ENCODE results near the gene MKRN2. TPM values are rescaled to one million over a fixed set of nuclear protein-coding genes. Genes with fewer than 3 reads are reported as not detected.

Gene MKRN2
- total and polyA plus RNA-seq, 2 donors (not counting 3 experiments of a cell fraction or from before 2014, with no cell fraction given) = 27.3 to 29.9 TPM

GRCh38 chr3:12593473-12593872, 36.6 kb downstream of the MKRN2 start:
- CTCF ChIA-PET = no interaction called here
- no TSS peak for BruUV-seq (replicated peaks)
- Histone ChIP-seq H3K27me3 (ENCODE audit: control insufficient read depth in 2 of 2, insufficient read depth in 2 of 2, low read length in 2 of 2) (no peaks in the 10 kb centered on the region), H3K36me3 (ENCODE audit: control insufficient read depth in 2 of 2, extremely low read depth in 1 of 2, insufficient read depth in 2 of 2, low read length in 2 of 2) (peaks cover 14 to 28% of the 10 kb centered on the region in 2 experiments), H3K79me2 (ENCODE audit: control insufficient read depth, insufficient read depth, low read length) (no peaks in the 10 kb centered on the region), H4K20me1 (replicated peaks; ENCODE audit: control insufficient read depth, extremely low read depth, insufficient read depth, low read length) (no peaks in the 10 kb centered on the region), H3K9me3 (replicated peaks; ENCODE audit: control insufficient read depth, insufficient read depth, low read length) (no peaks in the 10 kb centered on the region), H3K9ac (replicated peaks; ENCODE audit: extremely low read depth, insufficient read depth, low read length) (no peak overlapping the region), H3K9me1 (replicated peaks; ENCODE audit: control insufficient read depth, extremely low read depth, insufficient read depth, low read length) (no peaks in the 10 kb centered on the region), H3K4me2 (ENCODE audit: insufficient read depth, low read length) (no peak overlapping the region), H3K27ac (ENCODE audit: insufficient read depth, low read depth, low read length) (no peak overlapping the region), H3K4me3 (replicated peaks in 1 of 3; ENCODE audit: insufficient read depth in 1 of 3, low read depth in 1 of 3, low read length in 3 of 3) (no peak overlapping the region), H2AFZ (ENCODE audit: low read depth, low read length) (no peak overlapping the region), H3K4me1 (ENCODE audit: control insufficient read depth, extremely low read depth, insufficient read depth, low read length) (no peaks in the 10 kb centered on the region)
- TF ChIP-seq FOS (IDR thresholded peaks at IDR 0.05; ENCODE audit: borderline replicate concordance, insufficient read depth, low read length) = no peak
- no peak for TF ChIP-seq CTCF (IDR thresholded peaks at IDR 0.05; ENCODE audit: extremely low read depth in 1 of 2, insufficient read depth in 1 of 2, low read depth in 1 of 2, low read length in 2 of 2)
- TF ChIP-seq MAX (IDR thresholded peaks at IDR 0.05; ENCODE audit: insufficient read depth, insufficient read length) = no peak
- no peak for TF ChIP-seq JUN (IDR thresholded peaks at IDR 0.05; ENCODE audit: borderline replicate concordance, insufficient read depth, insufficient read length, low read depth)
- FAIRE-seq (peak; percentile 37), DNase-seq (ENCODE audit: low read depth, low spot score) (no peak)
- POLR2A ChIA-PET = interaction anchor here (0.7 kb wide), 1 partner anchor 149 kb away, joined by 8 read pairs; no protein-coding TSS in a partner anchor
- dilution Hi-C loops (cut with MboI; ENCODE audit: extremely low pct_ligation_motif_present, low sequenced_read_pairs) (no loop called here), intact Hi-C loops (cut with micrococcal nuclease) (no loop called here)

GRCh38 chr3:12598890-12599289, 42.0 kb downstream of the MKRN2 start:
- ChIA-PET POLR2A (no interaction called here), CTCF (no interaction called here)
- no peak overlapping the region for H3K9ac ChIP-seq (replicated peaks; ENCODE audit: extremely low read depth, insufficient read depth, low read length)
- H3K4me2 ChIP-seq (ENCODE audit: insufficient read depth, low read length) = no peak overlapping the region
- TF ChIP-seq POLR2AphosphoS5 (IDR thresholded peaks at IDR 0.05; ENCODE audit: insufficient read depth, low read depth, low read length) (no peak), POLR2A (IDR thresholded peaks at IDR 0.05; ENCODE audit: low read depth, low read length) (no peak), CTCF (IDR thresholded peaks at IDR 0.05; ENCODE audit: extremely low read depth in 1 of 2, insufficient read depth in 1 of 2, low read depth in 1 of 2, low read length in 2 of 2) (no peak), EZH2 (IDR thresholded peaks at IDR 0.05; ENCODE audit: borderline replicate concordance, low read depth, low read length, severe bottlenecking) (no peak), MAX (IDR thresholded peaks at IDR 0.05; ENCODE audit: insufficient read depth, insufficient read length) (no peak), GATA2 (IDR thresholded peaks at IDR 0.05; ENCODE audit: insufficient read depth, insufficient read length, low read depth, low read length) (no peak), FOS (IDR thresholded peaks at IDR 0.05; ENCODE audit: borderline replicate concordance, insufficient read depth, low read length) (no peak), JUN (IDR thresholded peaks at IDR 0.05; ENCODE audit: borderline replicate concordance, insufficient read depth, insufficient read length, low read depth) (no peak), MYC (IDR thresholded peaks at IDR 0.05; ENCODE audit: low read depth, low read length) (no peak)
- H4K20me1 ChIP-seq (replicated peaks; ENCODE audit: control insufficient read depth, extremely low read depth, insufficient read depth, low read length) = no peaks in the 10 kb centered on the region
- dilution Hi-C loops (cut with MboI; ENCODE audit: extremely low pct_ligation_motif_present, low sequenced_read_pairs) = no loop called here
- no TSS peak for BruUV-seq (replicated peaks)
- no peak overlapping the region for H3K4me3 ChIP-seq (replicated peaks in 1 of 3; ENCODE audit: insufficient read depth in 1 of 3, low read depth in 1 of 3, low read length in 3 of 3)
- no peak overlapping the region for H2AFZ ChIP-seq (ENCODE audit: low read depth, low read length)
- no peaks in the 10 kb centered on the region for H3K79me2 ChIP-seq (ENCODE audit: control insufficient read depth, insufficient read depth, low read length)
- no peak overlapping the region for H3K27ac ChIP-seq (ENCODE audit: insufficient read depth, low read depth, low read length)
- H3K4me1 ChIP-seq (ENCODE audit: control insufficient read depth, extremely low read depth, insufficient read depth, low read length) = peaks cover 6% of the 10 kb centered on the region
- no peaks in the 10 kb centered on the region for H3K9me1 ChIP-seq (replicated peaks; ENCODE audit: control insufficient read depth, extremely low read depth, insufficient read depth, low read length)
- intact Hi-C loops (cut with micrococcal nuclease) = no loop called here
- FAIRE-seq = no peak
- no peak for DNase-seq (ENCODE audit: low read depth, low spot score)
- H3K27me3 ChIP-seq (ENCODE audit: control insufficient read depth in 2 of 2, insufficient read depth in 2 of 2, low read length in 2 of 2) = no peaks in the 10 kb centered on the region
- no peaks in the 10 kb centered on the region for H3K9me3 ChIP-seq (replicated peaks; ENCODE audit: control insufficient read depth, insufficient read depth, low read length)
- H3K36me3 ChIP-seq (ENCODE audit: control insufficient read depth in 2 of 2, extremely low read depth in 1 of 2, insufficient read depth in 2 of 2, low read length in 2 of 2) = peaks cover 15 to 18% of the 10 kb centered on the region in 2 experiments

All from endothelial cell of umbilical vein (primary cell).